Activated T-cell treated with anti-CD3 and anti-CD28 coated beads, Interleukin-2, amount 50 U/mL, for 72 hours (primary cell): ENCODE data around the gene C19orf25. TPM values are rescaled to one million over a fixed set of nuclear protein-coding genes. Genes with fewer than 3 reads are reported as not detected.

Experiments
- ATAC-seq, 2 donors: fragments of 150-1000 bp; cut with Tn5 transposase; replicated peaks in 1 of 2; 2 replicates each; pipeline ENCODE4 v1.10.0; 2021; ENCODE audit warnings: moderate library complexity in 2 of 2, mild to moderate bottlenecking in 1 of 2
- DNase-seq, 2 donors: peaks; one replicate each; pipeline ENCODE4 v3.0.0; 2021 to 2022; ENCODE audit warnings: mixed read lengths in 1 of 2
- H3K27ac Mint-ChIP-seq: one replicate; pipeline ENCODE4 v1.8.0; 2022; ENCODE audit warnings: mild to moderate bottlenecking, moderate library complexity, mixed read lengths
- H3K27me3 Mint-ChIP-seq: one replicate; pipeline ENCODE4 v1.8.0; 2022; ENCODE audit warnings: low read depth, mixed read lengths
- H3K36me3 Mint-ChIP-seq, 2 donors: one replicate each; pipeline ENCODE4 v1.8.0; 2022; ENCODE audit warnings: mixed read lengths in 2 of 2, mild to moderate bottlenecking in 1 of 2; ENCODE audit not compliant: insufficient read depth in 2 of 2
- H3K4me1 Mint-ChIP-seq: one replicate; pipeline ENCODE4 v1.8.0; 2022; ENCODE audit warnings: low read depth, mixed read lengths
- H3K4me3 Mint-ChIP-seq, 2 donors: one replicate each; pipeline ENCODE4 v1.8.0; 2022; ENCODE audit warnings: mild to moderate bottlenecking in 2 of 2, mixed read lengths in 2 of 2, moderate library complexity in 2 of 2
- H3K9me3 Mint-ChIP-seq, 2 donors: one replicate each; pipeline ENCODE4 v1.8.0; 2022; ENCODE audit warnings: mixed read lengths in 2 of 2
- total RNA-seq, 2 donors: library from RNA; stranded (reverse); gene quantifications; one replicate each; pipeline ENCODE4 v1.2.3, GENCODE V29; 2022

Gene C19orf25
- total RNA-seq, 2 donors from 2014 or later = 28.1 to 31.7 TPM

DNA sequence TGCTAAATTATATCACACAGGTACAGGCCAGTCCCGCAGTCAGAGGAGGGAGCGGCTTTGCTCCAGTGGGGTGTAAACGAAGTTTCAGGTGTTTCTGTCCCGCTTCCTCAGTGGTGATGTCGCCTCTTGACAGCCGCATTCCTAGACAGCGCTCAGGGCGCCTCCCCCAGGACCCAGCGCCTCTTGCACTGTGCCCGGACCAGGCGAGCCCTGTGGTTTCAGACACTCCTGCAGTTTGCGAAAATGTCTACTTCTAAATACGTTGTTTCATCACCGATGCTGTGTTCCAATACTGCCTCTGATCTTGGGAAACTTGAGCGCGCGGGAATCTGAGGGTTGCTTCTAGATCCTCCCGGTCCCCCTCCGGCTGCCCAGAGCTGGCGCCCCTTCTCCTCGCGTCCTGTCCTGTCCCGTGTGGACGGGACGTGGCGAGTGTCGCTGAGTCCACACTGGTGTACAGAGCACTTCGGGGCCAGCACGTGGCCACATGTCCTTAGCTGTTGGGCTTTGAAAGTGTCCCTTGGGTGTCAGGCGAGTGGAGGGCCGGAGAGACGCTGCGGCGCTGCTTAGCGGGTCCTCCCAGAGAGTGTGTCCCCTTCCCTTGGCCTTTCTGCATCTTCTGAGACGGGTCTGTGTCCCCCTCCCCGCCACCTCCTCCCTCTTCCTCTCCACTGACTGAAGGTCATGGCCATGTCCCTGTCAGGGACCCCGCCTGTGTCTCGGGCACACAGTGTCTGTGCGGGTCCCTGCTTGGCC, 55.4 kb downstream of the C19orf25 start:
- H3K27ac Mint-ChIP-seq = no peak overlapping the region
- no peaks in the 10 kb centered on the region for H3K27me3 Mint-ChIP-seq
- no peak for DNase-seq
- H3K36me3 Mint-ChIP-seq = peaks cover 10 to 30% of the 10 kb centered on the region in 2 donors
- H3K4me3 Mint-ChIP-seq = no peak overlapping the region
- no peak for ATAC-seq
- no peaks in the 10 kb centered on the region for H3K4me1 Mint-ChIP-seq
- H3K9me3 Mint-ChIP-seq = no peaks in the 10 kb centered on the region

Other genes starting within 250 kb of the C19orf25 start
- under 1 TPM; 0.38 to 0.58 TPM for gene CBARP, start 241.2 kb downstream of the C19orf25 start, total RNA-seq
- 100 to 1,000 TPM; 169 to 201 TPM for gene ATP5F1D, start 237.5 kb downstream of the C19orf25 start, total RNA-seq
- gene MIDN, start 230.6 kb downstream of the C19orf25 start, total RNA-seq = 10 to 100 TPM; 72.3 to 75.4 TPM
- gene CIRBP, start 209.9 kb downstream of the C19orf25 start, total RNA-seq = 100 to 1,000 TPM; 400 to 456 TPM
- gene FAM174C, start 203.7 kb downstream of the C19orf25 start, total RNA-seq = 10 to 100 TPM; 59.8 to 69.1 TPM
- gene EFNA2, start 193.3 kb downstream of the C19orf25 start, total RNA-seq = not detected
- 100 to 1,000 TPM in 1 of 2 donors, 10 to 100 TPM in 1; 96.5 to 107 TPM for gene NDUFS7, start 95.3 kb downstream of the C19orf25 start, total RNA-seq
- 10 to 100 TPM; 13.6 to 17.7 TPM for gene GAMT, start 77.7 kb downstream of the C19orf25 start, total RNA-seq
- gene DAZAP1, start 71.6 kb downstream of the C19orf25 start, total RNA-seq = 100 to 1,000 TPM; 219 to 252 TPM
- 1,000 to 10,000 TPM; 1,293 to 1,490 TPM for gene RPS15, start 40.8 kb downstream of the C19orf25 start, total RNA-seq
- under 1 TPM; 0.02 to 0.14 TPM for gene APC2, start 29.1 kb downstream of the C19orf25 start, total RNA-seq
- gene PCSK4, start 11.1 kb upstream of the C19orf25 start, total RNA-seq = 10 to 100 TPM; 13.3 to 16.6 TPM
- 1 to 10 TPM; 1.7 to 3.8 TPM for gene REEP6, start 12.0 kb upstream of the C19orf25 start, total RNA-seq
- gene ADAMTSL5, start 33.8 kb upstream of the C19orf25 start, total RNA-seq = 1 to 10 TPM; 4.3 to 5.5 TPM
- not detected for gene PLK5, start 44.9 kb upstream of the C19orf25 start, total RNA-seq
- gene MEX3D, start 89.1 kb upstream of the C19orf25 start, total RNA-seq = 1 to 10 TPM; 6.4 to 6.8 TPM
- 10 to 100 TPM; 71.2 to 77.9 TPM for gene MBD3, start 113.7 kb upstream of the C19orf25 start, total RNA-seq
- 100 to 1,000 TPM; 103 to 113 TPM for gene UQCR11, start 126.2 kb upstream of the C19orf25 start, total RNA-seq
- 100 to 1,000 TPM; 112 to 126 TPM for gene TCF3, start 173.4 kb upstream of the C19orf25 start, total RNA-seq